ENCODE data around the gene RANBP17. TPM values are rescaled to one million over a fixed set of nuclear protein-coding genes. Genes with fewer than 3 reads are reported as not detected.

The RANBP17 gene
- total RNA-seq, 4 donors from 2014 or later, result 4.4 to 11.7 (median 6.0) TPM

DNA sequence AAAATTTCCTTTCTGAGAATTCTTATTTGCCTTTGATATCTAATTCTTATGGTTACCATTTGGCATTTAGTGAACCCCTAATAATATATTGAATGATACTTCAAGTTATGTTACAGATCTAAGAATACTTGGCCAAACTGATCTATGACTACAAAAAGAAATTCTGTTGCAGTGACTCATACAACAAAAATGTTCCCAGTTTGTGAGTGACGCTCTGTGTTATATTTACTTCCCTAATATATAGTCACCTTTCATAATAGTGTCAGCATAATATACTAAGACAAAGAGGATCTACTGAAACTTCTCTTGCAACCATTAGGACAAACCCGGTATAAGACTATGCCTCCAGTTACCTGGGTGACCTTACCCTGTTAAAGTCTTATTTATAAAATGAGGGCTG is 230.4 kb downstream of the RANBP17 start:
- TF ChIP-seq, protein P1, sequence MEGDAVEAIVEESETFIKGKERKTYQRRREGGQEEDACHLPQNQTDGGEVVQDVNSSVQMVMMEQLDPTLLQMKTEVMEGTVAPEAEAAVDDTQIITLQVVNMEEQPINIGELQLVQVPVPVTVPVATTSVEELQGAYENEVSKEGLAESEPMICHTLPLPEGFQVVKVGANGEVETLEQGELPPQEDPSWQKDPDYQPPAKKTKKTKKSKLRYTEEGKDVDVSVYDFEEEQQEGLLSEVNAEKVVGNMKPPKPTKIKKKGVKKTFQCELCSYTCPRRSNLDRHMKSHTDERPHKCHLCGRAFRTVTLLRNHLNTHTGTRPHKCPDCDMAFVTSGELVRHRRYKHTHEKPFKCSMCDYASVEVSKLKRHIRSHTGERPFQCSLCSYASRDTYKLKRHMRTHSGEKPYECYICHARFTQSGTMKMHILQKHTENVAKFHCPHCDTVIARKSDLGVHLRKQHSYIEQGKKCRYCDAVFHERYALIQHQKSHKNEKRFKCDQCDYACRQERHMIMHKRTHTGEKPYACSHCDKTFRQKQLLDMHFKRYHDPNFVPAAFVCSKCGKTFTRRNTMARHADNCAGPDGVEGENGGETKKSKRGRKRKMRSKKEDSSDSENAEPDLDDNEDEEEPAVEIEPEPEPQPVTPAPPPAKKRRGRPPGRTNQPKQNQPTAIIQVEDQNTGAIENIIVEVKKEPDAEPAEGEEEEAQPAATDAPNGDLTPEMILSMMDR (IDR thresholded peaks at IDR 0.05; ENCODE audit: low read depth), result no peak

DNA sequence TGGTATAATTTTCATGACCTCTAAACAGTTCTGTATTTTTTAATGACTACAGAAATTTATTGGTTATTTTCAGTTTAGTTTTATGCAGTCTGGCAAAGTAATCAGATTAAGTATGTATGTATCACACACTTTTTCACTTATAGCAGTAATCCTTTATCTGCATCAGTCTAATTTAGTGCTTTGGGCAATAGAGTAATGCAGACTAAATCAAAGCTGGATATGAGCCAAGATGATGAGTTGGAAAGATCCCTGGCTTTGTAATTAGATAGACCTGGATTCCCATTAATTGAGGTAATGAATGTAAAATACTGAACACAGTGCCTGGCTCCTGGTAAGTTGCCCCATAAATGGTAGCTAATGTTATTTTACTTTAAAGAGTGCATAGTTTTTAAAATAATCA is 231.8 kb downstream of the RANBP17 start:
- TF ChIP-seq, protein P1 (IDR thresholded peaks at IDR 0.05; ENCODE audit: low read depth), result no peak

DNA sequence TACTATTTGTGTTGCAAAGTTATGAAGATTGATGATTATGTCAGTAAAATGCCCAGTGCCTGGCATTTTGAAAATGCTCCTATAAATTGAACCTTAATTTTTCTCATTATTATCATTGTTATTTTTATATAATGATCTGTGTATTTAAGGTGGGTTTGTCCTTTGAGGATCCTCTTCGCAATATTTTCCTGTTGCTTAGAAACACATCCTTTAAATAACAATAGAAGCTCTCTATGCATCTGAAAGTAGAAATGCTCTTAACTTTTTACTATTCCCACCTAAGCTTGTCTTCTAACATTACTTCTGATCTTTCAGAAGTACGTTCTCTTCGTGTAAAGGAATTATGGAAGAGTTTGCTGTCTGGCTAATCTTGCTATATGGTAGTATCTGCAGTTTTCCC is 232.5 kb downstream of the RANBP17 start:
- TF ChIP-seq, protein P1 (IDR thresholded peaks at IDR 0.05; ENCODE audit: low read depth), result no peak

DNA sequence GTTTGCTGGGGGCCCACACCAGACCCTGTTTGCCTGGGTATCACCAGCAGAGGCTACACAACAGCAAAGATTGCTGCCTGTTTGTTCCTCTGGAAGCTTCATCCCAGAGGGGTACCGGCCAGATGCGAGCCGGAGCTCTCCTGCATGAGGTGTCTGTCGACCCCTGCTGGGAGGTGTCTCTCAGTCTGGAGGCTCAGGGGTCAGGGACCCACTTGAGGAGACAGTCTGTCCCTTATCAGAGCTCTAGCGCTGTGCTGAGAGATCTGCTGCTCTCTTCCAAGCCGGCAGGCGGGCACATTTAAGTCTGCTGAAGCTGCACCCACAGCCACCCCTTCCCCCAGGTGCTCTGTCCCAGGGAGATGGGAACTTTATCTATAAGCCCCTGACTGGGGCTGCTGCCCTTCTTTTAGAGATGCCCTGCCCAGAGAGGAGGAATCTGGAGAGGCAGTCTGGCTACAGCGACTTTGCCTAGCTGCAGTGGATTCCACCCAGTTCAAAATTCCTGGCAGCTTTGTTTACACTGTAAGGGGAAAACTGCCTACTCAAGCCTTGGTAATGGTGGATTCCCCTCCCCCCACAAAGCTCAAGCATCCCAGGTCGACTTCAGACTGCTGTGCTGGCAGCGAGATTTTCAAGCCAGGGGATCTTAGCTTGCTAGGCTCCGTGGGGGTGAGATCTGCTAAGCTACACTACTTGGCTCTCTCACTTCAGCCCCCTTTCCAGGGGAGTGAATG is 241.2 kb downstream of the RANBP17 start:
- TF ChIP-seq, protein P1 (IDR thresholded peaks at IDR 0.05; ENCODE audit: low read depth), result no peak

DNA sequence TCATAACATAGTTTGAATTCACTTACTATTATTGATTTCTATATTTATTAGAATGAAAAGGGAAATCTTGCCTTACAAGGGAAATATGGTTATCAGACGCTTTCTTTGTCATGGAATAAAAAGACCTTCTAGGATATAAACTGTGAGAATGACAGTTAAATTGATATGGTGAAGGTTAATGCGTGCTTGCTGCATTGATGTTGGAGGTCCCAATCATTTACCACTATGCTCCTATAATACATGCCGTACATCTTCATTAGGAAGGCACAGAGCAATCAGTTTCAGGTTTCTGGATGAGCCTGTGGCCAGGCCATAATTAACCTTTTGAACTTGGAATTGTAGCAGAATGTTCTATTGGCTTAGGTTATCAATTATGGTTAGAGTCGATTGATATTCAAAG is 245.9 kb downstream of the RANBP17 start:
- TF ChIP-seq, protein P1 (IDR thresholded peaks at IDR 0.05; ENCODE audit: low read depth), result no peak

DNA sequence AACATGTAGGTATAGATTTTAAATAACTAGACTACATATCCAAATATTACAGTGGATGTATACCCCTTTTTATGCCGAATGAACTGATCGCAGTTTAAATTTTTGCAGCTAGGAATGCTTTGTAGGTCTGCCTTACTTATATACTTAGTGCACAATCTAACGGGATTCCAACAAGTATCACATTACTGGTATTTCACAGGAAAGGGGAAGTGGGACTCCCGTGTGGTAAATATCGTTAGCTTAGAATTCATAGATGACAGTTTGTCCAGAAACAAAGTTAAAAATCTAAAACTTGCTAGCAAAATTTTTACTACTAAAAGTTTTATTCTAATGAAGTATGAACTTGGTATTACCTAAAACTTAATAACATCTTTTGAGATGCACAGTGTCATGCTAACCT is 253.7 kb downstream of the RANBP17 start:
- TF ChIP-seq, protein P1 (IDR thresholded peaks at IDR 0.05; ENCODE audit: low read depth), result no peak

DNA sequence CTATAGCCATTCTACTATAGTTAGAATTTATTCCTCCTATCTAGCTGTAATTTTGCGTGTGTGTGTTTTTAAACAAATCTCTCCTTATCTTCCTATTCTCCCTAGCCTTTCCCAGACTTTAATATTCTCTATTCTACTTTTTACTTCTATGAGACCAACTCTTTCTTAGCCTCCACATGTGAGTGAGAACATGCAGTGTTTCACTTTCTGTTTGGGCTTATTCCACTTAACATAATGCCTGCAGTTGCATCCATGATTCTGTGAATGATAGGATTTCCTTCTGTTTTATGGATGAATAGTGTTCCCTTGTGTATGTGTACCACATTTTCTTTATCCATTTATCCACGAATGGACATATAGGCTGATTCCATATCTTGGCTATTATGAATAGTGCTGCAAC is 254.9 kb downstream of the RANBP17 start:
- TF ChIP-seq, protein P1 (IDR thresholded peaks at IDR 0.05; ENCODE audit: low read depth), result no peak

Data from subcutaneous adipose tissue (tissue), 4 donors.